Measurements from ENCODE around the gene COL8A2.

COL8A2 gene

DNA sequence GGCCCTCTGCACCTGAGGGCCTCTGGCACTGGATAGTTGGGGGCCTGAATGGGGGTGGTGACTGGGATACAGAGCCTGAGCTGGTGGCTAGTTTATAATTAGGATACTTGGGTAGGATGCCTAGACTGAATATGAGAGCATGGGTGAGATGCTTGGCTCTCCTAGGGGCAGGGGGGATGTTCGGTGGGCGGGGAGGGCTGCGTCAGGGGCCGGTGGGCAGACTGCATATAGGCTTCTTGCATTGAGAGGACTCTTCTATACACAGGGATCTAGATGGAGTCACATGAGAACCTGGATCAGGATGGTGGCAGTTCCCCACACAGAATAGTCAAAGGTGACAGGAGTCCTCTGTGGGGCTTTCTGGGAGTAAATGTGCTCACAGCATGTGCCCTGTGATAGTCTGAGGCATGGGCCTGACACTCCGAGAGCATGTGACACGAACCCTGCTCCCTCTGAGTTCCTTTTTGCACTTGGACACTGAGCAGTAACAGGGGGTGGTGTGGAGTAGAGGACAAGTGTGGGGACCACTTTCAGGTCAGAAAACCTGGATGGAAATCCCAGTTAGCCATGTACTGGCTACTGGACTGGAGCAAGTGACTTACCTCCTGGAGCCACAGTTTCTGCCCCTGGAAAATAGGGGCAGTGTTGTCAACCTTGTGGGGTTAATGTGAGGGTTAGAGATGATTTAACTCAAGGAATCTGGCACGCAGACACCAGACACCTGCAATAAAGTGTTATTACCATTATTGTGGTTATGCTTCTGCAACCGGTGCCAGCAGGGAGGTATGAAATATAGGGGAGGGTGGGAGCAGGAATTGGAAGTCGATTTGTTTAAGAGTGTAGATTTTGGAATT is 33.2 kb upstream of the COL8A2 start:
- in situ Hi-C loops (cut with MboI; ENCODE audit: low sequenced_read_pairs), result no loop called here

GRCh38 chr1:36157115-36157903 is 32.3 kb upstream of the COL8A2 start:
- in situ Hi-C loops (cut with MboI; ENCODE audit: low sequenced_read_pairs), result no loop called here

GRCh38 chr1:36156329-36157114 is 31.5 kb upstream of the COL8A2 start:
- in situ Hi-C loops (cut with MboI; ENCODE audit: low sequenced_read_pairs), result no loop called here

- in situ Hi-C loops (cut with MboI; ENCODE audit: low sequenced_read_pairs), result no loop called here
Observed at GRCh38 chr1:36155408-36156328, 30.6 kb upstream of the COL8A2 start, which contains the start of gene MAP7D1. Gene MAP7D1, plus strand, starts transcription at chr1:36156160. Its CDS starts 258 bp downstream, at chr1:36156418.

DNA sequence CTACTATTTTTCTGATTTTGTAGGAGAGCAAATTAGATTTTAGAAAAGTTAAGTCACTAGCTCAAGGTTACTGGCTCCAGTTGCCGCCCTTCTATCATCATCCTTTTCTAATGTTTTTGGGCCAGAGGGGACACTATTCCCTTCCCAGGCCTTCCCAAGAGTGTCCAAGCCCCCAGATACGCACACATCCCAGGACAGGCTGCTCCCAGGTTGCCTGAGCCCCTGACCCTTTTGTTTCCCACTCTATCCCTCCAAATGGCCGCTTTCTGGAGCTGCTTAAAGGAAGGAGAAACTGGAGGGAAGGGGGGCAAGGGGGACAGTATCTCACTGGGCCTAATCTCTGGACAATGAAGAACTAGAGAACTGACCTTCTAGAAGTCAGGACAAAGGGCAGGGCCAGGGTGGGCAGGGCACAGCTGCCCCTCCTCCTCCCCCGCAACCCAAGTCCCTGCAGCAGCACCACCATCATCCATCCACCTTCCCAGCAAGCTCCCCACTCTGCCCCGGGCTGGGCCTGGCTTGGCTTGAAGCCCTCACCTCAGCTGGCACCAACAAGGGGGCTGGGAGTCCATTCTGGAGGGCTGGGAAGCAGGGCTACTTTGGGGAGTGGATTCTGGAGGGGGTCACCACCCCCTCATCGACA is 29.9 kb upstream of the COL8A2 start:
- in situ Hi-C loops (cut with MboI; ENCODE audit: low sequenced_read_pairs), result loop anchor here (5.0 kb wide), 1 partner anchor 32 kb away; no protein-coding TSS in a partner anchor

DNA sequence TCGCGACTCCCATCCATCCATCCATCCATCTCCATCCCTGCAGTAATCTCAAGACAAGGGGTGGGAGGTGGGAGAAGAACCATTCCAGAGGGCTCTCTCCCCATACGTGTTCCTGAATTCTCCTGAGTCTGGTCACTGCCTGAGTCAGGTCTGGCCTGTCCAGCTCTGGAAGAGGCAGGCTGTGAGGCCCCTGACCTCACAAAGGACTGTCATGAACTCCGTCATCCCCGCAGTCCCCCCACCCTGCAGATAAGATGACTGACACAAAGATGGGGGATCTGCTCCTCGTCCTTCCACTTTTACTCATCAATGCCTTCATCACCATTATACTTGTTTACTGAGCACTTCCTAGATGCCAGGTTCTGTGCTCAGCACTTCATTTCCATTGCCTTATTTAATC is 29.3 kb upstream of the COL8A2 start:
- in situ Hi-C loops (cut with MboI; ENCODE audit: low sequenced_read_pairs), result loop anchor here (5.0 kb wide), 1 partner anchor 33 kb away; no protein-coding TSS in a partner anchor

DNA sequence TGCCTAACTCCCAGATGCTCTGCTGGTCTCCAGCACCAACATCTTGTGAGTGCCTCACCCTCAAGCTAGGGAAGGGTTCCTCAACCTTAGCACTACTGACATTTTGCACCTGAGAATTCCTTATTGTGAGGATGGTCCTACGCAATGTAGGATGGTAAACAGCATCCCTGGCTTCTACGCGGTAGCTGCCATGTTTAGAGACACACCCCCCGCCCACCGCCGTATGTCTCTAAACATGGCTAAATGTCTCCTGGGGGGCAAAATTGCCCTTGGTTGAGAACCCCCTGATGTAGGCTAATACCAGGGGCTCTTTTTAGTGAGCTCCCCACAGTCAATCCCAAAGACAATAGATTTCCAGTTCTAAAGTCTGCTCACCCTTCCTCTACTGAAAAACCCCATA is 28.5 kb upstream of the COL8A2 start:
- in situ Hi-C loops (cut with MboI; ENCODE audit: low sequenced_read_pairs), result loop anchor here (5.0 kb wide), 1 partner anchor 34 kb away; no protein-coding TSS in a partner anchor

DNA sequence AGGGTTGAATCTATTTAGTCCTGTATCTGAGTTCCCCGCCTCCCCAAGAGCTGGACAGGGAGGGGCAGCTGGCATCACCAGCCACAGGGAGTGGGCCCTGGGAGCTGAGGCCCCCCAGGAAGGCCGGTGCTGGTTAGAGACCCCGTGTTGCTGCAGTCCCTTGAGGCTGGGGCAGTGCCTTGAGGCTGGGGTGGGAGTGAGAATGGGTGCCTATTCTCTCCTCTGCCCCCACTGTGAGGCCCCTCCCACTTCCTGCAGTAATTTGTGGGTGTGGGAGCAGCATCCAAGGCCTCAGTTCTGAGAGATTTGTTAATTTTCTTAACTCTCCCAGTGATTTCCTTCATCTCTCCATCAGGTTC is 26.8 kb upstream of the COL8A2 start:
- in situ Hi-C loops (cut with MboI; ENCODE audit: low sequenced_read_pairs), result loop anchor here (5.0 kb wide), 1 partner anchor 35 kb away; no protein-coding TSS in a partner anchor

DNA sequence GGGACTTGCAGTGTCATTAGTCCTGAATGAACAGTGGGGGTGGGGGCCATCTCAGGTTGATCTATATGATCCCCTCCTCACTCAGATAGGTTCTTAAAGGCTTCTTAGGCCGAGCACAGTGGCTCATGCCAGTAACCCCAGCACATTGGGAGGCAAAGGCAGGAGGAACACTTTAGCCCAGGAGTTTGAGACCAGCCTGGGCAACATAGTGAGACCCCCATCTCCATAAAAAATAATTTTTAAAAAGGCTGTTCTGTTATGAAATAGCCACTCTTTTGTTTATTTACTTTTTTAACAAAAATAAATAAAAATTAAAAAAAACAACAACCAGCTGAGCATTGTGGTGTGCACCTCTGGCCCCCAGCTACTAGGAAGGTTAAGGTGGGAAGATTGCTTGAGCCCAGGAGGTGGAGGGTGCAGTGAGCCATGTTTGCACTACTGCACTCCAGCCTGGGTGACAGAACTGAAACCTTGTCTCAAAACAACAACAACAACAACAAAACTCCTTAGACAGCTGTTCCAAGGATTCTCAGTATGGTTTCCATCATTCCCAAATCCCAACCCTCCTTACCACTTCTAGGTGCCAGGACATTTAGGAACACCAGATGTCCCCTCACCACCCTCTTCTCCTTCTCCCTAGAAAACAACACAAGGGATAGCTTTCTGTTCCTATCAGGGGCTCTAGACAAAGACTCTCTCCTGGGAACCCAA is 26.3 kb upstream of the COL8A2 start:
- in situ Hi-C loops (cut with MboI; ENCODE audit: low sequenced_read_pairs), result loop anchor here (5.0 kb wide), 1 partner anchor 36 kb away; no protein-coding TSS in a partner anchor

- in situ Hi-C loops (cut with MboI; ENCODE audit: low sequenced_read_pairs), result loop anchor here (5.0 kb wide), 1 partner anchor 37 kb away; no protein-coding TSS in a partner anchor
Observed at GRCh38 chr1:36150296-36151133, 25.5 kb upstream of the COL8A2 start.

DNA sequence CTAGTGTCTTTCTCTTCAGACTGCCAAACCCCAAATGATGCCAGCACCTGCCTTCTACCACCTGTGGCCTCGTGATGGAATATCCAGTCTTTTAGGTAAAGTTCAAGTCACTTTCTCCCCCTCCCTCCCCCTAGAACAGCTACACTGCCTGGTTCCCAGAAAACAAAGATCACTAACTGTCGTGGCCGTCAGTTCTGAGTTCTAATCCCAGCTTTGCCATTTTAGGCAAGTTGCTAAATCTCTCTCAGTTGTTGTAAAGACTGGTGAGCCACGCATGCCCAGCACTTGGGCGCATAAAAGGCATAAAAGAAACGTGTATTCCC is 24.9 kb upstream of the COL8A2 start:
- in situ Hi-C loops (cut with MboI; ENCODE audit: low sequenced_read_pairs), result loop anchor here (5.0 kb wide), 1 partner anchor 37 kb away; no protein-coding TSS in a partner anchor

- in situ Hi-C loops (cut with MboI; ENCODE audit: low sequenced_read_pairs), result no loop called here
Observed at GRCh38 chr1:36149237-36149972, 24.4 kb upstream of the COL8A2 start, which contains the start of gene TRAPPC3. Gene TRAPPC3, minus strand, starts transcription at chr1:36149486. Its CDS starts 108 bp downstream, at chr1:36149378.

- in situ Hi-C loops (cut with MboI; ENCODE audit: low sequenced_read_pairs), result no loop called here
Observed at GRCh38 chr1:36148821-36149236, 23.8 kb upstream of the COL8A2 start.

- in situ Hi-C loops (cut with MboI; ENCODE audit: low sequenced_read_pairs), result no loop called here
Observed at GRCh38 chr1:36144413-36144812, 19.4 kb upstream of the COL8A2 start.

GRCh38 chr1:36143424-36143823 is 18.4 kb upstream of the COL8A2 start:
- in situ Hi-C loops (cut with MboI; ENCODE audit: low sequenced_read_pairs), result no loop called here

DNA sequence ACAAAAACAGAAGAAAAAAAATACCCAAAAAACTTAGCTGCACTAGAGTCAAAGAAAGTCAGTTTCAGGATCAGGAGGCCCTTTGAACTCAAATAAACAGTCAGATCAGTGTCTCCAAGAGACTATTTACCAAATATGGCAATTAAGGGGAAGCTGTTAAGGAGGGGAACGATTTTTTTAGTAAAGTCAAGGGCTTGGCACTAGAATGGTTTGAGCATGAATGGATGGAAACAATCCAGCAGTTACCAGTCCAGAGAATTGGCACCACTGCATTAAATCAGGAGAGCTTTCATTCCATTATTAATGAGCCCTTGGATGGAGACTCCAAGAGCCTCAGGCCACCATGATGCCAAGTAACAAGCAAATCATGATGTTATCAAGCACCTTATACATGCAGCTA is 17.1 kb upstream of the COL8A2 start:
- in situ Hi-C loops (cut with MboI; ENCODE audit: low sequenced_read_pairs), result no loop called here

DNA sequence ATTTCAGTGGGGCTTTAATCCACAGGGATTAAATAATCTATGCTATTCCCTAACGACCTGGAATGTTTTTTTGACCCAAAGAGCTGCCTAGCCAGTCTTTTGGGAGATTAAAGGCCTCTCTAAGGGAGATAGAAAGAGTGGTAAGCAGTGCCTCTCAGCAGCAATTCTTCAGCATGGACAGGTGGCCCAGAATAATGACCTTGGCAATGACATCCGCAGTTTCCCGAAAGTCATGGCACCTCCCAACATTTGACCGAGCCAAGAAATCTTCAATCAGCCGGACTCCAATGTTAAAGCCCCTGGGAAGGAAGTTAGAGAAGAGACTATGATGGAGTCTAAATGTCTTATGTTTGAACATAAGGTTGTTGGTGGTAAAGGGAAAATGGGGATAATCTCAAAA is 14.5 kb upstream of the COL8A2 start:
- in situ Hi-C loops (cut with MboI; ENCODE audit: low sequenced_read_pairs), result no loop called here
